GM12865 (cell line): Measurements from ENCODE around the gene AHDC1.

ENCODE experiments used
- DNase-seq: peaks from one replicate; pipeline ENCODE4 v3.0.0; 2010; ENCODE audit warnings: low read depth
- H3K4me3 ChIP-seq: 2 replicates; pipeline ENCODE4 v1.5.1; 2011; ENCODE audit warnings: mild to moderate bottlenecking, low read depth, low read length, control low read depth
- CTCF ChIP-seq: IDR thresholded peaks from 2 replicates; pipeline ENCODE4 v1.5.1; 2011; ENCODE audit warnings: low read length, control low read depth, low read depth, inconsistent platforms; ENCODE audit not compliant: insufficient read depth; ENCODE audit errors: missing control alignments

The AHDC1 gene

DNA sequence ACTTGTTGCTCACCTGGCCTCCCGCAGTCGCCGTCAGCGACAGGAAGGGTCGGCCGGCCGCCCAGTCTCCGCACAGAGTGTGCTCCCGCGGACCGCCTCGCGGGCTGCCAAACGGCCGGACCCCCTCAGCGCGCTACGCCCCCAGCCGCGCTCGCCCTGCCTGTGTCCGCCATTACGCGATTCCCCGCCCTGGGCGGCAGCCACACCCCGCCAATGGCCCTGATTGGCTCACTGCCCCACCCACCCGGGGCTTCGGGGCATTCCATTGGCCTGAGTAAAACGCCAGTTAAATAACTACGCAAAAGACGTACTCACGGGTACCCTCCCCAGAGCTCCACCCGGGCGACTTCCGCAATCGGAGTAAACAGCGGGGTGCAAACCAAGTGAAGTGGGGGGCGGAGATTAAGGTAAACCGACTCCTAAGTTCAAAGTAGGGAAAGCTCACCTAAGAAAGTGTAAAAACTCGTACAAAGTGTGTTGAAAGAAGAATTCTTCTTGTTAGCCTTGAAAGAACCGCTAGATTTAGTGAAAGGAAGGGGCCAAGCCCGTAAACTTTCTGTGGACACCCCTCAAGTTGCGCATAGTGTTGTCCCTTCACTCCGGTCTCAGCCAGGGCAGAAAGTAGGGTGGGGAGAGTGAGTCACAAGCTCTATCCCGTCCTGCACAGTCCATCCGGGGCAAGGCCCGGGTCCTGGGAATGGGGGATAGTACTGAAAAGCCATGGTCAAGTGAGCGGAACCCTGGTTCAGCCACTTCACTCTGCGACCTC lies 113.8 kb downstream of the AHDC1 start, which contains the start of gene WASF2:
WASF2 (minus strand) TSS at position 195 of the 769 bp plus-strand sequence. CDS start 61,277 bp downstream, outside the sequence.
- peak within 1 kb of the TSS; percentile 100 for H3K4me3 ChIP-seq
- no peak for TF ChIP-seq CTCF
- peak; percentile 98 for DNase-seq

DNA sequence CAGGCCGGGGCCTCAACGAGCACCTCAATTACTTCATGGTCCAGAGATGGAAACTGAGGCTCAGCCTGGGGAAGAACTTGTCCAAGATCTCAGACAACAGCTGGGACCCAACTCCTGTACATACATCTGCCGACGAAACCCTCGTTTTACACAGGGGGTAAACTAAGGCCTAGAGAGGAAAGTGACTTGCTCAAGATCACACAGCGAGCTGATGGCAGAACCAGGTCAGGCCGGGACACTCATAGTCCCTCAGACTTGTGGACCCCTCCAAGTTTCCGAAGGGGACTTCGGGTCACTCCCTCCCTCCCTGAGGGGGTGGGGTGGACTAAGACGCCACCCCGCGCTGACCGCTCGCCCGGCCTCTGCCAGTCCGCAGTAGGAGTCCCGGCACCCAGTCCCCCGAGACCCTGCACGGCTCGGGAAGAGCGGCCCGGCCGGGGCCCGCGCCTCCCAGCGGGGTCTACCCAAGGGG lies 114.4 kb downstream of the AHDC1 start:
- no peak for TF ChIP-seq CTCF
- DNase-seq: peak; percentile 58
- H3K4me3 ChIP-seq: peak overlapping the region; percentile 100

GRCh38 chr1:27487966-27488884 lies 115.7 kb downstream of the AHDC1 start:
- peak overlapping the region; percentile 100 for H3K4me3 ChIP-seq
- DNase-seq: peak; percentile 41
- TF ChIP-seq CTCF: no peak

GRCh38 chr1:27485363-27485762 lies 118.6 kb downstream of the AHDC1 start:
- no peak for TF ChIP-seq CTCF
- no peak for DNase-seq
- H3K4me3 ChIP-seq: no peak overlapping the region
